Hepatocyte (in vitro differentiated cells): Measurements from ENCODE around the gene SSU72.

Source experiments
- EZH2phosphoT487 ChIP-seq: fragments of 200-600 bp; sonication (generic); IDR thresholded peaks from one replicate; pipeline ENCODE4 v1.6.1; 2018; ENCODE audit warnings: antibody characterized with exemption, mild to moderate bottlenecking, low read depth, moderate library complexity; ENCODE audit not compliant: unreplicated experiment, severe bottlenecking
- TF ChIP-seq, protein P1 (sequence below): fragments of 200-600 bp; sonication (generic); IDR thresholded peaks from 2 replicates; pipeline ENCODE4 v1.5.1; 2016; ENCODE audit warnings: antibody characterized with exemption, mild to moderate bottlenecking; ENCODE audit not compliant: poor library complexity

DNA sequence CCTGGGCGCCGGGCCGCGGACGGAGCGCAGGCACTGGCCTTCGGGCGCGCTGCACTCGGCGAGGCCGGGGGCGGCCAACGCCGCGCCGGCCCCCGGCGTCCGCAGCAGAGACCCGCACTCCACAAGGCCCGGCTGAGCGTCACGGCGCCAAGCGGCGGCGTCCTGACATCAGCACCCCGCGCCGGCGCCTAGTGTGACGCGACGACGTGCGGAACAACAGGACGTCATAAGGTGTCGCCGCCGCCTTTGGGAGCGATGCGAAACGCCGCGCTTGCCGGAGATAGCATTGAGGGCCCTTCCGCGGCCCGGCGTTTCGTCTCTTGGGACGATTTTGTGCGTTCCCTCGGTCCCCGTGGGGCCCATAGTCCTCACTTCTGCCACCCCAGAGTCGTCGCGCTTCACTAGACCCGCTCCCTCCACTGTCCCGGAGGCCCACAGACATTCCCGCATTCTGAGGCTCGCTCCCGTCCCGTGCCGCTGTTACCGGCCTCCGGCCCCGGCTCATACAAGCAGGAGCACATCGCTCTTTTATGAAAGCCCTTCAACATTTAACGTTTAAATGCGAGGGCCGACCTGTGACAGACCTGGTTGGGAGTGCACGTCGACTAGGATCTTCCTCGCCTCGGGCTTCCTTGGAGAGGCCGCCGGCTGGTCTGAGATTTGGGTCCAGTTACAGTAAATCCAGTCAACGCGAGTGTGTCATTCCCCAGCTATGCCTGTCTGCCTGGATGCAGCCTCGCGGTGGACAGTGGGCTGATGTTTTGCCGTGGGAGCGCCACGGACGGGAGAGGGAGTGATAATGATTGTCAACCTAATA lies at the start of gene SSU72:
- TF ChIP-seq, protein P1, sequence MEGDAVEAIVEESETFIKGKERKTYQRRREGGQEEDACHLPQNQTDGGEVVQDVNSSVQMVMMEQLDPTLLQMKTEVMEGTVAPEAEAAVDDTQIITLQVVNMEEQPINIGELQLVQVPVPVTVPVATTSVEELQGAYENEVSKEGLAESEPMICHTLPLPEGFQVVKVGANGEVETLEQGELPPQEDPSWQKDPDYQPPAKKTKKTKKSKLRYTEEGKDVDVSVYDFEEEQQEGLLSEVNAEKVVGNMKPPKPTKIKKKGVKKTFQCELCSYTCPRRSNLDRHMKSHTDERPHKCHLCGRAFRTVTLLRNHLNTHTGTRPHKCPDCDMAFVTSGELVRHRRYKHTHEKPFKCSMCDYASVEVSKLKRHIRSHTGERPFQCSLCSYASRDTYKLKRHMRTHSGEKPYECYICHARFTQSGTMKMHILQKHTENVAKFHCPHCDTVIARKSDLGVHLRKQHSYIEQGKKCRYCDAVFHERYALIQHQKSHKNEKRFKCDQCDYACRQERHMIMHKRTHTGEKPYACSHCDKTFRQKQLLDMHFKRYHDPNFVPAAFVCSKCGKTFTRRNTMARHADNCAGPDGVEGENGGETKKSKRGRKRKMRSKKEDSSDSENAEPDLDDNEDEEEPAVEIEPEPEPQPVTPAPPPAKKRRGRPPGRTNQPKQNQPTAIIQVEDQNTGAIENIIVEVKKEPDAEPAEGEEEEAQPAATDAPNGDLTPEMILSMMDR, result no peak
- TF ChIP-seq EZH2phosphoT487, result no peak
